GM12872 (cell line): ENCODE data around the gene MYOD1.

Experiments
- TF ChIP-seq, protein P1 (sequence below): IDR thresholded peaks from 3 replicates; pipeline ENCODE4 v1.5.1; 2011; ENCODE audit warnings: low read depth, mild to moderate bottlenecking, low read length, moderate library complexity; ENCODE audit not compliant: insufficient read depth

Gene MYOD1

DNA sequence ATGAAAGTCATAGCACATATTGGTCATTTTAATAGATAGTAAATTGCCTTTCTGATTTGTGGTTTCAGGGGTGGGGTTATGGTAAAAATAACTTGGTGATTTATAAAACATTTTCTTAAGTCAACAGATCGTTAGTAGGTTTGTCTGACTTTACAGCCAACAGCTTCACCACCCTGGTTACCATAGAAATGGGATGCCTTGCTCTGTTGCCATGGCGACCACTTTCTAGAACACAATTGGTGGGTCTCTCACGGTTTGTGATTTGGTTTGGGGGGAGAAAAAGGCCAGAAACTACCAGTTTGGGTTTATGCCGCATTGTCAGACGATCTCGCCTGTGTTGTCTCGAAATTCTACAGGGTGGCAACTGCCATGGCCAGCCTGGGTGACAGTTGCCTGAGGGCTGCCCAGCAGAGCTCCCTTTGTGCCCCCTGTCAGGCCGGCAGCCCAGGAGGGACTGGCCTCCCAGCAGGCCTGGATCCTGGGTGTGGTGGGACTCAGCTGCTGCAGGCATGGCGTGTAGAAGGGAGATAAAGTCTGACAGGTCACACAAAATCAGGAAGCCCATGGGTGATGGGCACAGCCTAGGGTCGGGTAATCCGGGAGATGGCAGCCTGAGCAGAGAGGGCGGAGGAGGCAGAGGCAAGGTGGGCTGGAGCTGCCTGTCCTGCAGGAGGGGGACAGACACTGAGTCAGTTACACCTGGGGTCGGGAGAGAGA lies 46.1 kb downstream of the MYOD1 start:
- TF ChIP-seq, protein P1, sequence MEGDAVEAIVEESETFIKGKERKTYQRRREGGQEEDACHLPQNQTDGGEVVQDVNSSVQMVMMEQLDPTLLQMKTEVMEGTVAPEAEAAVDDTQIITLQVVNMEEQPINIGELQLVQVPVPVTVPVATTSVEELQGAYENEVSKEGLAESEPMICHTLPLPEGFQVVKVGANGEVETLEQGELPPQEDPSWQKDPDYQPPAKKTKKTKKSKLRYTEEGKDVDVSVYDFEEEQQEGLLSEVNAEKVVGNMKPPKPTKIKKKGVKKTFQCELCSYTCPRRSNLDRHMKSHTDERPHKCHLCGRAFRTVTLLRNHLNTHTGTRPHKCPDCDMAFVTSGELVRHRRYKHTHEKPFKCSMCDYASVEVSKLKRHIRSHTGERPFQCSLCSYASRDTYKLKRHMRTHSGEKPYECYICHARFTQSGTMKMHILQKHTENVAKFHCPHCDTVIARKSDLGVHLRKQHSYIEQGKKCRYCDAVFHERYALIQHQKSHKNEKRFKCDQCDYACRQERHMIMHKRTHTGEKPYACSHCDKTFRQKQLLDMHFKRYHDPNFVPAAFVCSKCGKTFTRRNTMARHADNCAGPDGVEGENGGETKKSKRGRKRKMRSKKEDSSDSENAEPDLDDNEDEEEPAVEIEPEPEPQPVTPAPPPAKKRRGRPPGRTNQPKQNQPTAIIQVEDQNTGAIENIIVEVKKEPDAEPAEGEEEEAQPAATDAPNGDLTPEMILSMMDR, result no peak

GRCh38 chr11:17766073-17766359 lies 46.6 kb downstream of the MYOD1 start:
- TF ChIP-seq, protein P1, result no peak

DNA sequence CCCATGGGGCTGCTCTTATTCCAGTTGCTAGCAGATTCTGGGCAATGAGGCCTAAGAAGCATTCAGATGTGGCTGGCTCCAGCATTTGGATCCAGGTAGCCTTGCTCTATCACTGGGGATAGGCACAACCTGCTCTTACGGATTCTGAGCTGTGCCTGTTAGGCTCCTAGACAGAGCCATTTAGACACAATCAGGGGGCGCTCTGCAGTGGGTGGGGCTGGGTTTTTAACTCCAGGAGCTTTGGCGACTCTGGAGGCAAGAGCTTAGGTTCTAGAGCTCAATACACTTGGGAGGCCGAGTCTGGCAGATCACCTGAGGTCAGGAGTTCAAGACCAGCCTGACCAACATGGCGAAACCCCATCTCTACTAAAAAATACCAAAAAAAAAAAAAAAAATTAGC lies 47.2 kb downstream of the MYOD1 start:
- TF ChIP-seq, protein P1, result no peak

GRCh38 chr11:17767301-17767885 lies 48.0 kb downstream of the MYOD1 start:
- TF ChIP-seq, protein P1, result no peak

DNA sequence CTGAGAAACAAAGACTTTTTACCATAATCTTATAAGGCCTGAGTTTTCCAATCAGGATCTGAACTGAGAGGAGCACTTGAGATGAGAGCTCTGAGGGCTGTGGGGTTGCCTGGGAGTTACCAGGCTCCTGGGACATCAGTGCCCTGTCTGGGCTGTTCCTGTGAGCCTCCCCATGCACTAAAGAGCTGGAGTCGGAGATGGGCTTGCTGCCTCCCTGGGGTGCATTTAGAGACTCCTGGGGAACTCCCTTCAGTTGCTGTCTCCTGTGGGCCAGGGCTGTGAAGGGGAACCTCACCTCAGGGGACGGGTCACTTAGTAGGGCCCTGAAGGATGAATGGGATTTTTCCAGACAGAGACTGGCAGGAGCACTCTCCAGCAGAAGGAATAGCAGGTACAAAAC lies 48.5 kb downstream of the MYOD1 start:
- TF ChIP-seq, protein P1, result no peak

- TF ChIP-seq, protein P1, result no peak
These were observed 49.2 kb downstream of the MYOD1 start for GRCh38 chr11:17768547-17768946.

GRCh38 chr11:17769218-17769617 lies 49.8 kb downstream of the MYOD1 start:
- TF ChIP-seq, protein P1, result no peak
